Keratinocyte (primary cell): ENCODE results near the gene NFKB2. TPM values are rescaled to one million over a fixed set of nuclear protein-coding genes. Genes with fewer than 3 reads are reported as not detected.
A peak's percentile ranks its signal among the peaks of the same experiment; 100 is the strongest.

ENCODE experiments used
- DNase-seq: peaks from one replicate; pipeline ENCODE4 v3.0.0-alpha.2; 2011; ENCODE audit warnings: low read depth, missing footprints, low spot score
- FAIRE-seq: peaks from 2 replicates; lab custom pipeline; 2011; peaks lifted over from hg19 to GRCh38; lab: Jason Lieb, UNC
- H2AFZ ChIP-seq: 2 replicates; pipeline ENCODE4 v1.6.0; 2012; ENCODE audit warnings: low read length, control low read depth, inconsistent platforms; ENCODE audit not compliant: control insufficient read depth
- H3K27ac ChIP-seq: 2 replicates; pipeline ENCODE4 v1.5.1; 2011; ENCODE audit warnings: low read length; ENCODE audit not compliant: control insufficient read depth, insufficient read depth
- H3K27me3 ChIP-seq: 3 replicates; pipeline ENCODE4 v1.6.0; 2011; ENCODE audit warnings: low read length; ENCODE audit not compliant: control insufficient read depth, insufficient read depth; ENCODE audit errors: extremely low read depth
- H3K36me3 ChIP-seq, 2 experiments: 2 replicates in 1 of 2; 3 replicates in 1 of 2; pipeline ENCODE4 v1.5.1; 2011; ENCODE audit warnings: low read length in 2 of 2, mild to moderate bottlenecking in 1 of 2; ENCODE audit not compliant: control insufficient read depth in 2 of 2, insufficient read depth in 2 of 2; ENCODE audit errors: extremely low read depth in 1 of 2
- H3K4me1 ChIP-seq: 3 replicates; pipeline ENCODE4 v1.5.1; 2011; ENCODE audit warnings: low read length; ENCODE audit not compliant: control insufficient read depth, insufficient read depth; ENCODE audit errors: extremely low read depth
- H3K4me2 ChIP-seq: 3 replicates; pipeline ENCODE4 v1.6.0; 2011; ENCODE audit warnings: low read depth, low read length; ENCODE audit not compliant: control insufficient read depth, insufficient read depth; ENCODE audit errors: extremely low read depth
- H3K4me3 ChIP-seq, 3 experiments: fragments of 200-600 bp in 1 of 3; sonication (generic) in 1 of 3; 2 replicates in 2 of 3; 3 replicates in 1 of 3; pipeline ENCODE4 v1.5.1; 2011 to 2016; ENCODE audit warnings: low read length in 3 of 3, mild to moderate bottlenecking in 3 of 3, control low read depth in 2 of 3, inconsistent platforms in 1 of 3, low read depth in 1 of 3, mixed read lengths in 1 of 3, mixed run types in 1 of 3, moderate library complexity in 1 of 3; ENCODE audit not compliant: control insufficient read depth in 2 of 3, insufficient read depth in 2 of 3; ENCODE audit errors: extremely low read depth in 1 of 3
- H3K79me2 ChIP-seq: 2 replicates; pipeline ENCODE4 v1.6.0; 2012; ENCODE audit warnings: low read length; ENCODE audit not compliant: control insufficient read depth, insufficient read depth
- H3K9ac ChIP-seq: 3 replicates; pipeline ENCODE4 v1.6.0; 2011; ENCODE audit warnings: low read length; ENCODE audit not compliant: control insufficient read depth, insufficient read depth; ENCODE audit errors: extremely low read depth
- H3K9me1 ChIP-seq: 3 replicates; pipeline ENCODE4 v1.6.0; 2011; ENCODE audit warnings: low read length; ENCODE audit not compliant: control insufficient read depth, insufficient read depth; ENCODE audit errors: extremely low read depth
- H3K9me3 ChIP-seq: 2 replicates; pipeline ENCODE4 v1.5.1; 2012; ENCODE audit warnings: low read depth, low read length; ENCODE audit not compliant: control insufficient read depth
- H4K20me1 ChIP-seq: 3 replicates; pipeline ENCODE4 v1.6.0; 2011; ENCODE audit warnings: low read length; ENCODE audit not compliant: control insufficient read depth, insufficient read depth; ENCODE audit errors: extremely low read depth
- CTCF ChIP-seq, 3 experiments: IDR thresholded peaks in 1 of 3; conservative IDR thresholded peaks in 1 of 3; optimal IDR thresholded peaks in 1 of 3; 2 replicates in 2 of 3; 3 replicates in 1 of 3; pipeline versions ENCODE3 to v1.5.1; 2011; ENCODE audit warnings: low read length in 3 of 3, mild to moderate bottlenecking in 3 of 3, moderate library complexity in 2 of 3, control low read depth in 1 of 3, inconsistent platforms in 1 of 3; ENCODE audit not compliant: insufficient read depth in 2 of 3; ENCODE audit errors: extremely low read depth in 1 of 3
- EZH2 ChIP-seq: IDR thresholded peaks from one replicate; pipeline ENCODE4 v1.6.1; 2012; ENCODE audit warnings: inconsistent platforms, mild to moderate bottlenecking, low read length, moderate library complexity
- dilution Hi-C: fragments of 300-500 bp; cut with MboI; formaldehyde crosslinking; loops from one replicate; pipeline ENCODE4 v1.7.0; 2020; ENCODE audit warnings: low sequenced_read_pairs; ENCODE audit not compliant: extremely low pct_ligation_motif_present
- polyA plus RNA-seq, 5 experiments: library from polyadenylated mRNA; depleted of rRNA in 3 of 5; stranded (reverse) in 3 of 5; stranded (forward) in 1 of 5; unstranded in 1 of 5; fragments of >200 nt; gene quantifications; 1 replicate in 1 of 5; 2 replicates in 3 of 5; 3 replicates in 1 of 5; pipeline versions ENCODE4 v1.2.1 to v1.2.3, GENCODE V29; 2011 to 2012; ENCODE audit warnings: missing spikeins in 2 of 5, low read depth in 1 of 5, low replicate concordance in 1 of 5

The NFKB2 gene
- polyA plus RNA-seq, 1 donor (not counting 4 experiments of a cell fraction or from before 2014, with no cell fraction given) = 14.8 TPM

GRCh38 chr10:102393411-102394078 lies 2.0 kb upstream of the NFKB2 start:
- peak overlapping the region; percentile 64 to 80 (median 71) for H3K4me3 ChIP-seq
- H4K20me1 ChIP-seq = no peaks in the 10 kb centered on the region
- TF ChIP-seq EZH2 (no peak), CTCF (optimal IDR thresholded peaks at IDR 0.05 in 1 of 3, IDR thresholded peaks at IDR 0.05 in 1 of 3, conservative IDR thresholded peaks at IDR 0.05 in 1 of 3; ENCODE audit: extremely low read depth in 1 of 3, insufficient read depth in 2 of 3, low read length in 3 of 3) (peak in 2 of 3 experiments; percentile 78 to 98)
- H3K9ac ChIP-seq = peak overlapping the region; percentile 87
- H3K4me1 ChIP-seq = peaks cover 16% of the 10 kb centered on the region
- peak overlapping the region; percentile 67 for H2AFZ ChIP-seq
- FAIRE-seq (no peak), DNase-seq (no peak)
- peak overlapping the region; percentile 69 for H3K4me2 ChIP-seq
- no peaks in the 10 kb centered on the region for H3K27me3 ChIP-seq
- H3K9me3 ChIP-seq = no peaks in the 10 kb centered on the region
- dilution Hi-C loops = no loop called here
- peaks cover 12 to 13% of the 10 kb centered on the region in 2 experiments for H3K36me3 ChIP-seq
- peak overlapping the region; percentile 83 for H3K27ac ChIP-seq
- no peaks in the 10 kb centered on the region for H3K9me1 ChIP-seq
- H3K79me2 ChIP-seq = peaks cover 11% of the 10 kb centered on the region

GRCh38 chr10:102394079-102394800 lies 1.3 kb upstream of the NFKB2 start:
- FAIRE-seq (no peak), DNase-seq (peak; percentile 74)
- H3K9me1 ChIP-seq = no peaks in the 10 kb centered on the region
- no peaks in the 10 kb centered on the region for H3K27me3 ChIP-seq
- peak overlapping the region; percentile 64 to 80 (median 71) for H3K4me3 ChIP-seq
- TF ChIP-seq EZH2 (no peak), CTCF (optimal IDR thresholded peaks at IDR 0.05 in 1 of 3, IDR thresholded peaks at IDR 0.05 in 1 of 3, conservative IDR thresholded peaks at IDR 0.05 in 1 of 3; ENCODE audit: extremely low read depth in 1 of 3, insufficient read depth in 2 of 3, low read length in 3 of 3) (peak in 1 of 3 experiments; percentile 79)
- H4K20me1 ChIP-seq = no peaks in the 10 kb centered on the region
- H3K4me1 ChIP-seq = peaks cover 16% of the 10 kb centered on the region
- peak overlapping the region; percentile 46 for H2AFZ ChIP-seq
- dilution Hi-C loops = no loop called here
- peaks cover 12 to 14% of the 10 kb centered on the region in 2 experiments for H3K36me3 ChIP-seq
- no peaks in the 10 kb centered on the region for H3K9me3 ChIP-seq
- peaks cover 11% of the 10 kb centered on the region for H3K79me2 ChIP-seq
- peak overlapping the region; percentile 69 for H3K4me2 ChIP-seq
- peak overlapping the region; percentile 87 for H3K9ac ChIP-seq
- H3K27ac ChIP-seq = peak overlapping the region; percentile 83
